Small intestine (tissue), 7 donors: Measurements from ENCODE around the gene EVA1B. TPM values are rescaled to one million over a fixed set of nuclear protein-coding genes. Genes with fewer than 3 reads are reported as not detected.
A peak's percentile ranks its signal among the peaks of the same experiment; 100 is the strongest.

Experiments used
- DNase-seq, 2 donors: peaks; one replicate each; pipeline versions ENCODE4 v3.0.0 to v3.0.0-alpha.2; 2013
- FAIRE-seq: peaks from 2 replicates; lab custom pipeline; 2012; peaks lifted over from hg19 to GRCh38; lab: Jason Lieb, UNC
- H3K27ac ChIP-seq, 3 donors: one replicate each; pipeline ENCODE4 v1.5.1; 2013; ENCODE audit warnings: low read length in 2 of 3, mild to moderate bottlenecking in 2 of 3, control low read depth in 1 of 3, inconsistent platforms in 1 of 3, low read depth in 1 of 3, moderate library complexity in 1 of 3
- H3K27me3 ChIP-seq, 3 donors: one replicate each; pipeline ENCODE4 v1.6.1; 2013; ENCODE audit warnings: low read length in 3 of 3, inconsistent platforms in 1 of 3; ENCODE audit not compliant: control insufficient read depth in 3 of 3, insufficient read depth in 3 of 3
- H3K36me3 ChIP-seq, 3 donors: one replicate each; pipeline ENCODE4 v1.6.1; 2013; ENCODE audit warnings: low read length in 3 of 3, inconsistent platforms in 1 of 3, low read depth in 1 of 3, mild to moderate bottlenecking in 1 of 3, moderate library complexity in 1 of 3; ENCODE audit not compliant: control insufficient read depth in 3 of 3, insufficient read depth in 2 of 3
- H3K4me1 ChIP-seq, 3 donors: one replicate each; pipeline ENCODE4 v1.6.1; 2013; ENCODE audit warnings: low read length in 2 of 3, inconsistent platforms in 1 of 3, low read depth in 1 of 3, mild to moderate bottlenecking in 1 of 3, moderate library complexity in 1 of 3; ENCODE audit not compliant: control insufficient read depth in 3 of 3, insufficient read depth in 2 of 3
- H3K4me3 ChIP-seq, 3 donors: one replicate each; pipeline ENCODE4 v1.5.1; 2013; ENCODE audit warnings: low read length in 3 of 3, control low read depth in 1 of 3, inconsistent platforms in 1 of 3, low read depth in 1 of 3, mild to moderate bottlenecking in 1 of 3, moderate library complexity in 1 of 3
- H3K9me3 ChIP-seq, 2 donors: one replicate each; pipeline ENCODE4 v1.6.1; 2013; ENCODE audit warnings: low read depth in 1 of 2, low read length in 1 of 2; ENCODE audit not compliant: control insufficient read depth in 2 of 2, insufficient read depth in 1 of 2
- WGBS, 3 donors: extraction: QIAGEN DNeasy Blood & Tissue Kit; methylation state at CpG; one replicate each; pipeline ENCODE4 v1.1.7; 2013; 5-methylcytosine and 5-hydroxymethylcytosine counted together
- polyA plus RNA-seq, 4 donors: library from polyadenylated mRNA; stranded (reverse) in 3 of 4; unstranded in 1 of 4; fragments of 200-250 nt in 3 of 4; fragments of 120-200 nt in 1 of 4; gene quantifications; one replicate each; pipeline versions ENCODE4 v1.2.1 to v1.2.3, GENCODE V29; 2013
- donor health status: healthy with polysubstance abuse.
- donor health status: control.
- donor health status: control.
- donor health status: Bipolar disorder and iron deficiency.
- donor health status: healthy.

The EVA1B gene
- polyA plus RNA-seq, 4 donors, result 2.5 to 26.1 (median 18.4) TPM

- DNase-seq (no peak), FAIRE-seq (no peak)
- no peaks in the 10 kb centered on the region for H3K27me3 ChIP-seq
- no peak overlapping the region for H3K4me3 ChIP-seq
- no peaks in the 10 kb centered on the region for H3K9me3 ChIP-seq
- H3K4me1 ChIP-seq, result peaks cover 0 to 4% (median 0%) of the 10 kb centered on the region in 3 donors
- H3K36me3 ChIP-seq, result peaks cover 8 to 57% (median 22%) of the 10 kb centered on the region in 3 donors
- no peak overlapping the region for H3K27ac ChIP-seq
- 74 to 93% (median 89%) methylated on average over 2 of the region's 2 CpGs for WGBS, 3 donors
Measured at GRCh38 chr1:36295390-36295789, 28.1 kb downstream of the EVA1B start.

GRCh38 chr1:36287595-36287994 lies 35.9 kb downstream of the EVA1B start:
- peaks cover 15 to 41% (median 36%) of the 10 kb centered on the region in 3 donors for H3K36me3 ChIP-seq
- H3K4me1 ChIP-seq, result no peaks in the 10 kb centered on the region
- no peaks in the 10 kb centered on the region for H3K9me3 ChIP-seq
- no peaks in the 10 kb centered on the region for H3K27me3 ChIP-seq
- H3K4me3 ChIP-seq, result no peak overlapping the region
- no peak overlapping the region for H3K27ac ChIP-seq
- no peak for DNase-seq
- FAIRE-seq, result no peak
- WGBS, 3 donors, result 91 to 95% (median 92%) methylated on average over 5 of the region's 5 CpGs

- H3K4me1 ChIP-seq, result no peaks in the 10 kb centered on the region
- H3K36me3 ChIP-seq, result peaks cover 15 to 42% (median 33%) of the 10 kb centered on the region in 3 donors
- H3K9me3 ChIP-seq, result no peaks in the 10 kb centered on the region
- no peak overlapping the region for H3K27ac ChIP-seq
- no peak for DNase-seq
- H3K27me3 ChIP-seq, result no peaks in the 10 kb centered on the region
- no peak for FAIRE-seq
- no peak overlapping the region for H3K4me3 ChIP-seq
- 93 to 95% (median 94%) methylated on average over 13 of the region's 13 CpGs for WGBS, 3 donors
Measured at GRCh38 chr1:36286802-36287201, 36.6 kb downstream of the EVA1B start.

GRCh38 chr1:36285443-36286101 lies 37.9 kb downstream of the EVA1B start:
- Histone ChIP-seq H3K36me3 (peaks cover 15 to 42% (median 25%) of the 10 kb centered on the region in 3 donors), H3K27ac (no peak overlapping the region), H3K27me3 (no peaks in the 10 kb centered on the region), H3K4me3 (no peak overlapping the region), H3K9me3 (no peaks in the 10 kb centered on the region), H3K4me1 (no peaks in the 10 kb centered on the region)
- peak; percentile 82 to 90 for DNase-seq
- FAIRE-seq, result no peak
- WGBS, 3 donors, result 39 to 47% (median 47%) methylated on average over 7 of the region's 7 CpGs

GRCh38 chr1:36284517-36284916 lies 38.9 kb downstream of the EVA1B start:
- FAIRE-seq (no peak), DNase-seq (no peak)
- Histone ChIP-seq H3K4me1 (no peaks in the 10 kb centered on the region), H3K9me3 (no peaks in the 10 kb centered on the region), H3K36me3 (peaks cover 11 to 31% (median 22%) of the 10 kb centered on the region in 3 donors), H3K4me3 (no peak overlapping the region), H3K27me3 (no peaks in the 10 kb centered on the region), H3K27ac (no peak overlapping the region)
- WGBS, 3 donors, result 66 to 72% (median 68%) methylated on average over 1 of the region's 1 CpG

GRCh38 chr1:36284061-36284460 lies 39.4 kb downstream of the EVA1B start:
- Histone ChIP-seq H3K4me1 (no peaks in the 10 kb centered on the region), H3K27me3 (no peaks in the 10 kb centered on the region), H3K4me3 (no peak overlapping the region), H3K9me3 (no peaks in the 10 kb centered on the region), H3K36me3 (peaks cover 9 to 28% (median 20%) of the 10 kb centered on the region in 3 donors), H3K27ac (no peak overlapping the region)
- DNase-seq (no peak), FAIRE-seq (no peak)
- WGBS, 3 donors, result 74 to 95% (median 78%) methylated on average over 1 of the region's 1 CpG

GRCh38 chr1:36279789-36280296 lies 43.6 kb downstream of the EVA1B start:
- 63 to 66% (median 65%) methylated on average over 7 of the region's 7 CpGs for WGBS, 3 donors
- H3K36me3 ChIP-seq, result peaks cover 0 to 33% (median 5%) of the 10 kb centered on the region in 3 donors
- no peak overlapping the region for H3K4me3 ChIP-seq
- H3K9me3 ChIP-seq, result no peaks in the 10 kb centered on the region
- no peak for FAIRE-seq
- no peaks in the 10 kb centered on the region for H3K27me3 ChIP-seq
- no peaks in the 10 kb centered on the region for H3K4me1 ChIP-seq
- H3K27ac ChIP-seq, result no peak overlapping the region
- DNase-seq, result no peak

- no peaks in the 10 kb centered on the region for H3K27me3 ChIP-seq
- no peak overlapping the region for H3K27ac ChIP-seq
- no peaks in the 10 kb centered on the region for H3K4me1 ChIP-seq
- no peak overlapping the region for H3K4me3 ChIP-seq
- 64 to 70% (median 67%) methylated on average over 2 of the region's 2 CpGs for WGBS, 3 donors
- FAIRE-seq (no peak), DNase-seq (no peak)
- H3K9me3 ChIP-seq, result no peaks in the 10 kb centered on the region
- peaks cover 0 to 36% (median 2%) of the 10 kb centered on the region in 3 donors for H3K36me3 ChIP-seq
Measured at GRCh38 chr1:36279110-36279788, 44.2 kb downstream of the EVA1B start.
